ENCODE measurements around the gene IZUMO1R.
"Not testable (repeated sequence)": the region's sequence is repeated elsewhere in the genome, so short reads cannot be mapped to it uniquely, and the experiment has no call there.

IZUMO1R gene

GRCh38 chr11:94303966-94304958, at the start of gene IZUMO1R:
IZUMO1R (plus strand) TSS chr11:94304580; CDS start chr11:94305637, 1,057 bp downstream.
- Histone ChIP-seq H3K4me3 (peak within 1 kb of the TSS in 1 of 2 donors; percentile 6), H3K36me3 (no peaks in the 10 kb centered on the region), H3K27ac (peak within 1 kb of the TSS; percentile 33 to 55), H3K9me3 (no peaks in the 10 kb centered on the region), H3K4me1 (peaks cover 0 to 28% (median 13%) of the 10 kb centered on the region in 4 donors), H3K27me3 (no peaks in the 10 kb centered on the region)
- intact Hi-C loops (cut with DNase I; ENCODE audit: low total_unique reads), result no loop called here
- no peak for DNase-seq
- TF ChIP-seq, protein P1, sequence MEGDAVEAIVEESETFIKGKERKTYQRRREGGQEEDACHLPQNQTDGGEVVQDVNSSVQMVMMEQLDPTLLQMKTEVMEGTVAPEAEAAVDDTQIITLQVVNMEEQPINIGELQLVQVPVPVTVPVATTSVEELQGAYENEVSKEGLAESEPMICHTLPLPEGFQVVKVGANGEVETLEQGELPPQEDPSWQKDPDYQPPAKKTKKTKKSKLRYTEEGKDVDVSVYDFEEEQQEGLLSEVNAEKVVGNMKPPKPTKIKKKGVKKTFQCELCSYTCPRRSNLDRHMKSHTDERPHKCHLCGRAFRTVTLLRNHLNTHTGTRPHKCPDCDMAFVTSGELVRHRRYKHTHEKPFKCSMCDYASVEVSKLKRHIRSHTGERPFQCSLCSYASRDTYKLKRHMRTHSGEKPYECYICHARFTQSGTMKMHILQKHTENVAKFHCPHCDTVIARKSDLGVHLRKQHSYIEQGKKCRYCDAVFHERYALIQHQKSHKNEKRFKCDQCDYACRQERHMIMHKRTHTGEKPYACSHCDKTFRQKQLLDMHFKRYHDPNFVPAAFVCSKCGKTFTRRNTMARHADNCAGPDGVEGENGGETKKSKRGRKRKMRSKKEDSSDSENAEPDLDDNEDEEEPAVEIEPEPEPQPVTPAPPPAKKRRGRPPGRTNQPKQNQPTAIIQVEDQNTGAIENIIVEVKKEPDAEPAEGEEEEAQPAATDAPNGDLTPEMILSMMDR (IDR thresholded peaks at IDR 0.05), result no peak

- Histone ChIP-seq H3K4me3 (no peak overlapping the region), H3K27ac (no peak overlapping the region), H3K36me3 (no peaks in the 10 kb centered on the region), H3K9me3 (no peaks in the 10 kb centered on the region), H3K27me3 (no peaks in the 10 kb centered on the region), H3K4me1 (no peaks in the 10 kb centered on the region)
- intact Hi-C loops (cut with DNase I; ENCODE audit: low total_unique reads), result no loop called here
- TF ChIP-seq, protein P1 (IDR thresholded peaks at IDR 0.05), result no peak
- DNase-seq, result no peak
These were observed 32.5 kb upstream of the IZUMO1R start for GRCh38 chr11:94271885-94272372.

DNA sequence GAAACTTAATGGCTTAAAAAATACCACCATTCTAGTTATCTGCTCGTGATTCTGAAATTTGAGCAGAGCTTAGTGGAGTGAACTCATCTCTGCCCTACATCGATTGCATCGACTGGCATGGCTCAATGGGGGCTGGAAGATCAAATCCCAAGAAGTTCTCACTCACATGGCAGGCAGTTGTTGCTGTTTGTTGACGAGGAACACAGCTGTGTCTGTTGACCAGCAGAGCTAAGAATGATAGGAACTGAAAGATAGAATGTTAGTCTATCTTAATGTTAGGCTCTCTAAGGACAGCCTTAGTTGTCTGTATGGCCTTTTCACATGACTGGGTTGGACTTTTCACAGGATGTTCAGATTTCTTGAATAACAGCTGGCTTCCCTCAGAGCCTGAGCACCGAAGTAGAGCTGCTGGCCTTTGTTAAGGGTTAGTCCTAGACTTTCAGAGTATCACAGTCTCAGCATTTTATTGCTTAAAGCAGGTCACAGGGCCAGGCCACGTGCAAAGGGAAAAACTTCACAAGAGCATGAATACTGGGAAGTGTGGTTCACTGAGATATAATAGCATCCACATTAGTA, 31.6 kb upstream of the IZUMO1R start:
- intact Hi-C loops (cut with DNase I; ENCODE audit: low total_unique reads), result no loop called here
- DNase-seq, result no peak
- Histone ChIP-seq H3K4me1 (no peaks in the 10 kb centered on the region), H3K27ac (no peak overlapping the region), H3K27me3 (no peaks in the 10 kb centered on the region), H3K4me3 (no peak overlapping the region), H3K9me3 (no peaks in the 10 kb centered on the region), H3K36me3 (no peaks in the 10 kb centered on the region)
- TF ChIP-seq, protein P1 (IDR thresholded peaks at IDR 0.05), result no peak

DNA sequence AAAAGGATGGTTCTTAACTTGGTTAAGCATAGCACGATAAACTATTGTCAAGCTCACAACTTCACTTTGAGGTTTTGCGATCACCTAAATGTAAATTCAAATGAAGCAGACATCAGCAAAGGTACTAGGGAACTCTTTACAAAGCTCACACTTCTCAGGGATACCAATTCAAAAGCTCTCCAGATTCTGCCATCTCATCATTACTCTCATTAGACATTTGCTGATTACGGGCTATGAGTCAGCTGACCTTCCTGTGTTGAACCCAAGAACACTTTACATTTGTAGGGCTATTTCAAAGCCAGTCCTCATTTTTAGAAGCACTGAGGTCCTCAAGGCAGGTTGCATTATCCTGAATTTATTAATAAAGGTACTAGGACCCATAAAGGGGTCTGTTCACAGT, 28.4 kb upstream of the IZUMO1R start:
- TF ChIP-seq, protein P1 (IDR thresholded peaks at IDR 0.05), result no peak
- H3K4me3 ChIP-seq, result no peak overlapping the region
- intact Hi-C loops (cut with DNase I; ENCODE audit: low total_unique reads), result no loop called here

GRCh38 chr11:94276943-94277342, 27.4 kb upstream of the IZUMO1R start:
- TF ChIP-seq, protein P1 (IDR thresholded peaks at IDR 0.05), result no peak
- H3K36me3 ChIP-seq, result no peaks in the 10 kb centered on the region

More for the DNA sequence above, 28.4 kb upstream of the IZUMO1R start:
- Histone ChIP-seq H3K27me3 (no peaks in the 10 kb centered on the region), H3K27ac (no peak overlapping the region), H3K9me3 (no peaks in the 10 kb centered on the region), H3K36me3 (no peaks in the 10 kb centered on the region), H3K4me1 (no peaks in the 10 kb centered on the region)
- DNase-seq, result no peak

DNA sequence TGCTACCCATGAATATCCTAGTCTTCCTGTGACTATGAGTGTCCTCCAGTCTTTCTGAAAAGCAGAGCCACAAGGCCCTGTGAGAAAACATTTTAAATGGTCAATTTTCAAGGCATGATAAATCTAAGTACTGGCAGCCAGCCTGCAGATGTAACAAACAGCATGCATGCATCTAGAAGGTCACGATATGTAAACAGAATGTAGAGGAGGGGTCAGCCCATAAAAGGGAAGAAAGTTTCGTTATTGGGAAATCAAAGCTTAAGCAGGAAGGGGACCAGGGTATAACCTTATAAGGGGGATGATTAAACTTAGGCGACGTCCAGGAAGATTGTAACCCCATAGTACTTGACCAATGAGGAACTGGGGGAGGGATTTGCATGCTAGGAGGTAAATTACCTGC, 26.2 kb upstream of the IZUMO1R start:
- intact Hi-C loops (cut with DNase I; ENCODE audit: low total_unique reads); DNase-seq: not testable (repeated sequence)

More at GRCh38 chr11:94276943-94277342, 27.4 kb upstream of the IZUMO1R start:
- H3K4me3 ChIP-seq, result no peak overlapping the region
- intact Hi-C loops (cut with DNase I; ENCODE audit: low total_unique reads), result no loop called here
- no peaks in the 10 kb centered on the region for H3K4me1 ChIP-seq
- H3K27ac ChIP-seq, result no peak overlapping the region
- DNase-seq, result no peak
- no peaks in the 10 kb centered on the region for H3K9me3 ChIP-seq
- H3K27me3 ChIP-seq, result no peaks in the 10 kb centered on the region

More for the DNA sequence above, 26.2 kb upstream of the IZUMO1R start:
- not testable (repeated sequence) for H3K27me3 ChIP-seq, H3K4me3 ChIP-seq, H3K27ac ChIP-seq, H3K9me3 ChIP-seq, H3K4me1 ChIP-seq, H3K36me3 ChIP-seq

Data from tibial artery (tissue), 4 donors.